Smooth muscle cell (in vitro differentiated cells): ENCODE data around the gene PRTN3. TPM values are rescaled to one million over a fixed set of nuclear protein-coding genes. Genes with fewer than 3 reads are reported as not detected.
A peak's percentile ranks its signal among the peaks of the same experiment; 100 is the strongest.

ENCODE experiments used
- DNase-seq: peaks from one replicate; lab custom pipeline; 2025; ENCODE audit not compliant: unreplicated experiment; lab: John Stamatoyannopoulos, UW
- H2AFZ ChIP-seq: fragments of 200-600 bp; sonication (generic); 2 replicates; pipeline ENCODE4 v1.6.0; 2016; ENCODE audit warnings: antibody characterized with exemption, low read depth, mild to moderate bottlenecking
- H3F3A ChIP-seq: fragments of 200-600 bp; sonication (generic); 2 replicates; pipeline ENCODE4 v1.6.0; 2017; ENCODE audit warnings: antibody characterized with exemption, low read depth
- H3K27ac ChIP-seq: fragments of 200-600 bp; sonication (generic); 2 replicates; pipeline ENCODE4 v1.5.1; 2016; ENCODE audit warnings: low read depth, mild to moderate bottlenecking
- H3K27me3 ChIP-seq: fragments of 200-600 bp; sonication (generic); 2 replicates; pipeline ENCODE4 v1.6.1; 2016; ENCODE audit warnings: low read depth, mild to moderate bottlenecking
- H3K36me3 ChIP-seq: fragments of 200-600 bp; sonication (generic); 2 replicates; pipeline ENCODE4 v1.5.1; 2016; ENCODE audit warnings: low read depth
- H3K4me1 ChIP-seq: fragments of 200-600 bp; sonication (generic); 2 replicates; pipeline ENCODE4 v1.5.1; 2016; ENCODE audit warnings: low read depth
- H3K4me2 ChIP-seq: fragments of 200-600 bp; sonication (generic); 2 replicates; pipeline ENCODE4 v1.6.0; 2016; ENCODE audit warnings: mild to moderate bottlenecking
- H3K4me3 ChIP-seq: fragments of 200-600 bp; sonication (generic); 2 replicates; pipeline ENCODE4 v1.5.1; 2016; ENCODE audit warnings: mild to moderate bottlenecking
- H3K79me2 ChIP-seq: fragments of 200-600 bp; sonication (generic); 2 replicates; pipeline ENCODE4 v1.6.0; 2016; ENCODE audit warnings: low read depth, mild to moderate bottlenecking
- H3K9ac ChIP-seq: fragments of 200-600 bp; sonication (generic); 2 replicates; pipeline ENCODE4 v1.6.0; 2016; ENCODE audit warnings: low read depth
- H3K9me3 ChIP-seq: fragments of 200-600 bp; sonication (generic); replicated peaks from 2 replicates; pipeline ENCODE4 v1.5.1; 2016; ENCODE audit warnings: low read depth
- H4K20me1 ChIP-seq: fragments of 200-600 bp; sonication (generic); 2 replicates; pipeline ENCODE4 v1.6.0; 2016; ENCODE audit warnings: low read depth
- CTCF ChIP-seq: fragments of 200-600 bp; sonication (generic); IDR thresholded peaks from 2 replicates; pipeline ENCODE4 v1.5.1; 2017; ENCODE audit warnings: borderline replicate concordance, mild to moderate bottlenecking, antibody characterized with exemption; ENCODE audit not compliant: insufficient read depth, poor library complexity, severe bottlenecking
- WGBS: methylation state at CpG from one replicate; pipeline ENCODE4 v1.1.7; 2016; ENCODE audit warnings: low lambda C conversion rate; 5-methylcytosine and 5-hydroxymethylcytosine counted together
- polyA plus RNA-seq: library from polyadenylated mRNA; unstranded; fragments of >200 nt; fragmentation: Nextera tagmentation; extraction: Ambion mirVana; gene quantifications from 2 replicates; pipeline ENCODE4 v1.2.1, GENCODE V29; 2016
- total RNA-seq: library from RNA; depleted of rRNA; stranded (reverse); fragments of >200 nt; gene quantifications from 2 replicates; pipeline ENCODE4 v1.2.3, GENCODE V29; 2014

Gene PRTN3
- total and polyA plus RNA-seq, 2 experiments from 2014 or later = not detected

- no peak for TF ChIP-seq CTCF
- Histone ChIP-seq H3K4me1 (no peaks in the 10 kb centered on the region), H3K4me3 (no peak overlapping the region), H4K20me1 (peaks cover 18% of the 10 kb centered on the region), H3K36me3 (no peaks in the 10 kb centered on the region), H3K9ac (no peak overlapping the region), H3K4me2 (no peak overlapping the region), H3K27ac (peak overlapping the region; percentile 56), H3F3A (no peaks in the 10 kb centered on the region), H3K9me3 (no peaks in the 10 kb centered on the region), H2AFZ (no peak overlapping the region), H3K79me2 (no peaks in the 10 kb centered on the region), H3K27me3 (no peaks in the 10 kb centered on the region)
- DNase-seq = no peak
- WGBS = 95% methylated on average over 8 of the region's 8 CpGs
Observed at GRCh38 chr19:870314-870713, 29.5 kb downstream of the PRTN3 start.

DNA sequence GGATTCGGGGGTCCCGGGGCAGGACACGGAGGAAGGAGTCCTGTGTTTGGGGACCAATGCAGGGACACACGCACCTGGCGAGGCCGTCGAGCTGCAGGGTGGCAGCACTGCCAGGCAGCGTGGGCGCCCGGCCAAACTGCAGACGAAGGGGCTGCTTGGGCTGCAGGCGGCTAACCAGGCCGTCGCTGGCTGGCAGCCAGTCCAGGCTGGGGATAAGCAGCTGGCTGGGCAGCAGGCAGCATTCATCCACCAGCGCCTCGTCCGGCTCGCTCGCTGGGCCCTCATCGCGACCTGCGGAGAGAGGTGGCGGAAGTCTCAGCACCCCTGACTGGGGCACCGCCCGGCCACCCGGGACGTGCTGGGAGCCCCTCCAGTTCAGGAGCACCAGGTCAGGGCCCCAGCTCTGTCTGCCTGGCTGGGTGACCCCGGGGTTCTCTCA, 30.2 kb downstream of the PRTN3 start:
- DNase-seq = no peak

DNA sequence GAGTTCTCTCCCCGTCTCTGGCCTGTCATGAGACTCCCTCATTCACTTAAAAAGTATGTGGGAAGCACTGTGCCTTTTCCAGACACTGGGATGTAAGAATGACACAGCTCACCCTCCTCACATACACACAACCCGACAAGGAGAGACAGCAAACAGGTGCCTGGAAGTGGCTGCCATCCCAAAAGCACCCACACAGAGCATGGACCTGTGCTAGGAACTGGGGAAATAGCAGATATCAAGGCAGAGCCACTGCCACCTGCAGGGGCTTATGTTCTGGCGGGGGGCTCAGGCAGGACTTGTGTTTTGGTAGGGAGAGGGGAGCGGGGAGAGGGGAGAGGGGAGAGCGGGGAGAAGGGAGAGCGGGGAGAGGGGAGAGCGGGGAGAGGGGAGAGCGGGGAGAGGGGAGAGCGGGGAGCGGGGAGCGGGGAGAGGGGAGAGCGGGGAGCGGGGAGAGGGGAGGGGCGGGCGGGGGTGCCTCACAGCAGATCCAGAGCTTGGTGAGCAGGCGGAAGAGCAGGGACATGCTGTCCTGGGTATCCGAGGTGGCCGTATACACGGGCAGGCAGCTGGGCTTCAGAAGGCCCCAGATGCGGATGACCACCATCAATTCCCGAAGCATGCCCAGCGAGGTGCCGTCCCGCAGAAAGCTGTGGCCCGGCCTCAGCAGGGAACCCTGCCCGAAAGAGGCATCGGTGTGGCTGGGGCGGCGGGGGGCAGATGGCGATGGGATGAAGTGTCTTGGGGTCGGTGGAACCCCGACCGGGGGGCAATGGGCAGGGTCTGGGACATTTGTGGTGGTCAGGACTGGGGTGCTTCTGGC, 30.9 kb downstream of the PRTN3 start:
- no peak overlapping the region for H3K4me3 ChIP-seq
- H3F3A ChIP-seq = no peaks in the 10 kb centered on the region
- H3K79me2 ChIP-seq = no peaks in the 10 kb centered on the region
- no peak overlapping the region for H3K4me2 ChIP-seq
- DNase-seq = no peak
- no peak overlapping the region for H3K9ac ChIP-seq
- 87% methylated on average over 17 of the region's 33 CpGs for WGBS
- TF ChIP-seq CTCF = no peak
- no peak overlapping the region for H3K27ac ChIP-seq
- H3K27me3 ChIP-seq = no peaks in the 10 kb centered on the region
- H3K4me1 ChIP-seq = no peaks in the 10 kb centered on the region
- no peaks in the 10 kb centered on the region for H3K9me3 ChIP-seq
- H2AFZ ChIP-seq = no peak overlapping the region
- no peaks in the 10 kb centered on the region for H3K36me3 ChIP-seq
- peaks cover 18% of the 10 kb centered on the region for H4K20me1 ChIP-seq

More for the DNA sequence above, 30.2 kb downstream of the PRTN3 start:
- H3K36me3 ChIP-seq = no peaks in the 10 kb centered on the region
- H3K9me3 ChIP-seq = no peaks in the 10 kb centered on the region
- H3K79me2 ChIP-seq = no peaks in the 10 kb centered on the region
- H4K20me1 ChIP-seq = peaks cover 18% of the 10 kb centered on the region
- no peak overlapping the region for H3K4me3 ChIP-seq
- H3K4me2 ChIP-seq = no peak overlapping the region
- no peaks in the 10 kb centered on the region for H3K27me3 ChIP-seq
- H3K27ac ChIP-seq = no peak overlapping the region
- WGBS = 89% methylated on average over 18 of the region's 28 CpGs
- no peak overlapping the region for H2AFZ ChIP-seq
- TF ChIP-seq CTCF = no peak
- no peak overlapping the region for H3K9ac ChIP-seq
- no peaks in the 10 kb centered on the region for H3K4me1 ChIP-seq
- no peaks in the 10 kb centered on the region for H3F3A ChIP-seq
